WTC11 (cell line): ENCODE results near the gene HSPG2. TPM values are rescaled to one million over a fixed set of nuclear protein-coding genes. Genes with fewer than 3 reads are reported as not detected.
A peak's percentile ranks its signal among the peaks of the same experiment; 100 is the strongest.

ENCODE experiments used
- ATAC-seq: fragments of 200-7000 bp; cut with Tn5 transposase; 2 replicates; pipeline ENCODE4 v1.10.0; 2021; ENCODE audit warnings: mild to moderate bottlenecking, moderate library complexity
- CTCF ChIA-PET: fragments of 300-600 bp; sonication (Branson Sonifier 250); formaldehyde crosslinking; loops from one replicate; lab custom pipeline; 2021; ENCODE audit warnings: antibody characterized with exemption; lab: Charles Lee
- POLR2A ChIA-PET: fragments of 350-600 bp; sonication (Branson Sonifier 250); formaldehyde crosslinking; loops from one replicate; lab custom pipeline; 2021; ENCODE audit warnings: antibody characterized with exemption; lab: Charles Lee
- DNase-seq: peaks from one replicate; pipeline ENCODE4 v3.0.0; 2021; ENCODE audit warnings: low spot score
- H3K27ac Mint-ChIP-seq: 2 replicates; pipeline ENCODE4 v1.8.0; 2021; ENCODE audit warnings: mixed read lengths
- H3K27me3 Mint-ChIP-seq: 2 replicates; pipeline ENCODE4 v1.8.0; 2021; ENCODE audit warnings: low read depth, mild to moderate bottlenecking, moderate library complexity, mixed read lengths
- H3K36me3 Mint-ChIP-seq: 2 replicates; pipeline ENCODE4 v1.8.0; 2021; ENCODE audit warnings: mixed read lengths
- H3K4me1 Mint-ChIP-seq: 2 replicates; pipeline ENCODE4 v1.8.0; 2022; ENCODE audit warnings: mixed read lengths
- H3K4me3 Mint-ChIP-seq: 2 replicates; pipeline ENCODE4 v1.8.0; 2021; ENCODE audit warnings: mild to moderate bottlenecking, moderate library complexity, mixed read lengths
- H3K9me3 Mint-ChIP-seq: 2 replicates; pipeline ENCODE4 v1.8.0; 2021; ENCODE audit warnings: mixed read lengths
- CBFB ChIP-seq: sonication (generic); formaldehyde crosslinking; IDR thresholded peaks from 2 replicates; pipeline ENCODE4 v1.8.1; 2022; ENCODE audit warnings: mild to moderate bottlenecking, low read depth, missing genetic modification reagents
- JAZF1 ChIP-seq: fragments of 250-450 bp; sonication (Bioruptor Pico); IDR thresholded peaks from 2 replicates; pipeline ENCODE4 v1.9.0; 2021; ENCODE audit warnings: moderate library complexity, mild to moderate bottlenecking, inconsistent platforms
- JUN ChIP-seq: sonication (generic); formaldehyde crosslinking; IDR thresholded peaks from 2 replicates; pipeline ENCODE4 v1.8.0; 2023; ENCODE audit warnings: mild to moderate bottlenecking, missing genetic modification reagents
- ZBTB21 ChIP-seq: sonication (generic); formaldehyde crosslinking; IDR thresholded peaks from 2 replicates; pipeline ENCODE4 v1.8.1; 2023; ENCODE audit warnings: mild to moderate bottlenecking, missing genetic modification reagents, borderline replicate concordance
- ZNF138 ChIP-seq: sonication (generic); formaldehyde crosslinking; conservative IDR thresholded peaks from 2 replicates; pipeline ENCODE4 v1.8.1; 2022; ENCODE audit warnings: mild to moderate bottlenecking, moderate library complexity, missing genetic modification reagents
- total RNA-seq: library from RNA; stranded (reverse); gene quantifications from 3 replicates; pipeline ENCODE4 v1.2.3, GENCODE V29; 2021
- TF ChIP-seq, protein P1 (sequence below): sonication (generic); formaldehyde crosslinking; IDR thresholded peaks from 2 replicates; pipeline ENCODE4 v1.8.1; 2023; ENCODE audit warnings: mild to moderate bottlenecking, moderate library complexity, missing genetic modification reagents
- TF ChIP-seq, protein P2 (sequence below): sonication (generic); formaldehyde crosslinking; IDR thresholded peaks from 2 replicates; pipeline ENCODE4 v1.8.0; 2023; ENCODE audit warnings: missing genetic modification reagents
- TF ChIP-seq, protein P3 (sequence below): sonication (generic); formaldehyde crosslinking; IDR thresholded peaks from 2 replicates; pipeline ENCODE4 v1.8.1; 2023; ENCODE audit warnings: mild to moderate bottlenecking, missing genetic modification reagents, borderline replicate concordance
- TF ChIP-seq, protein P4 (sequence below): fragments of 250-450 bp; sonication (Bioruptor Pico); IDR thresholded peaks from 2 replicates; pipeline ENCODE4 v1.9.0; 2021; ENCODE audit warnings: mild to moderate bottlenecking, borderline replicate concordance
- TF ChIP-seq, protein P5 (sequence below): fragments of 250-450 bp; sonication (Bioruptor Pico); IDR thresholded peaks from 2 replicates; pipeline ENCODE4 v1.9.0; 2021; ENCODE audit warnings: mild to moderate bottlenecking
- TF ChIP-seq, protein P6 (sequence below): sonication (generic); formaldehyde crosslinking; IDR thresholded peaks from 2 replicates; pipeline ENCODE4 v1.8.1; 2022; ENCODE audit warnings: low read depth, mild to moderate bottlenecking, moderate library complexity, missing genetic modification reagents, borderline replicate concordance
- TF ChIP-seq, protein P7 (sequence below): sonication (generic); formaldehyde crosslinking; IDR thresholded peaks from 2 replicates; pipeline ENCODE4 v1.8.1; 2023; ENCODE audit warnings: mild to moderate bottlenecking, missing genetic modification reagents
- TF ChIP-seq, protein P8 (sequence below): sonication (generic); formaldehyde crosslinking; IDR thresholded peaks from 2 replicates; pipeline ENCODE4 v1.8.0; 2022; ENCODE audit warnings: mild to moderate bottlenecking, missing genetic modification reagents

HSPG2 gene
- total RNA-seq, 1 experiment from 2014 or later, result 120 TPM

DNA sequence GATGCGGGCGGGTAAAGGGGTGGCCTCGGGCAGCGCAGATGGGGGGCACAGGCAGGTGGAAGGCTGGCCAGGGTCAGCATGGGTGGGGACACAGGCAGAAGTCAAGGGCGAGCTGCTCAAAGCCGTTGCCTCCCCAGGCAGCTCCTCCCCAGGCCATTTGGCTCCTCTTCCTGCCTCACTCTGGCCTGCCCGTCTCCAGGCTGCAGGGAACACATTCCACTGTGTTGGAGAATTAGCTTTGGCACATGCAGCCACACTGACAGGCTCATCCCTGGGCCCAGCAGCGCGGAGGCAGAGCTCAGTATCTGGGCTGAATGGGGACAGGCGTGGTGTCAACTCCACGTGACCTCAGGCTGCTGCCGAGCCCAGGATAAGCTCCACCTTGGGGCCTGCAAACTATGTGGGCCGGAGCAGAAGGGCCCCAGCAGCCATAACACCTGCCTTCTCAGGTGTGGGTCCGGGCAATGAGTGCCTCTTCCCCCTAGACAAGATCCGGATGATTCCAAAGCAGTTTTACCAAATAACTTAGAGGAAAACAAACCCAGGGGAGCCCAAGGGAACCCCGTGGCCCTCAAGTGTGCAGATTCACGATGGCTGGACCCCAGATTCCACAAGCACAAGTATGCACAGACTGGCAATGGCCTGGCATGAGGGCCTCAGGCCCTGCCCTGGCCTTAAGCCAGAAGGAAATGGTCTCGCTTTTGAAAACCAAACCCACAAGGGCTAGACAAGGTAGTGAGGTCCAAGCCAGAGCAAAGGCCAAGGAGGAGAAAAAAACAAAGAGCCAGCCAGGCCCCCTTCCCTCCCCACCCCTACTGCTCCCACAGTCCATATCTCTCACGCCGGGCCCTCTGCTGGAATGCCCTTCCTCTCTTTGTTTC lies 40.2 kb downstream of the HSPG2 start:
- peak overlapping the region; percentile 89 for H3K27ac Mint-ChIP-seq

DNA sequence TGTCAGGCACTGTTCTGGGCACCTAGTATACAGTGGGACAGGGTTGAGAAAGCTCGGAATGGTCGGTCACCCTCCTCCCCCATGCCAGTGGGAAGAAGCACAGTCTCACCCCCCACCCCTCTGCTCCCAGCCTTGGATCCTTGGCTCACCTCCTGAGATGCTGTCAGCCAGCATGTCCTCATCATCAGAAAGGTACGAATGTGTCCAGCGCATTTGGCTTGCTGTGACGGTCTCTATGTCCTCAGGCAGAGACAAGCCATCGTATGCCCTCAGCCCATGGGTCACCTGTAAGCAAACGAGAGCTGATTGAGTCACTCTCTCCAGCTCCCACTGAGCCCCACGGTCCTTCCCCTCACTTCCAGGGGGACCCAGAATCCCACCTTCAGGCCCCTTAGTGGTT lies 41.1 kb downstream of the HSPG2 start:
- ATAC-seq (no peak), DNase-seq (no peak)
- Mint-ChIP-seq H3K4me1 (peaks cover 24% of the 10 kb centered on the region), H3K27ac (peak overlapping the region; percentile 45; the same call in 1 of the 2 replicates), H3K27me3 (no peaks in the 10 kb centered on the region), H3K36me3 (peaks cover 3% of the 10 kb centered on the region; the same call in 1 of the 2 replicates), H3K9me3 (no peaks in the 10 kb centered on the region), H3K4me3 (no peak overlapping the region)
- TF ChIP-seq, protein P1, sequence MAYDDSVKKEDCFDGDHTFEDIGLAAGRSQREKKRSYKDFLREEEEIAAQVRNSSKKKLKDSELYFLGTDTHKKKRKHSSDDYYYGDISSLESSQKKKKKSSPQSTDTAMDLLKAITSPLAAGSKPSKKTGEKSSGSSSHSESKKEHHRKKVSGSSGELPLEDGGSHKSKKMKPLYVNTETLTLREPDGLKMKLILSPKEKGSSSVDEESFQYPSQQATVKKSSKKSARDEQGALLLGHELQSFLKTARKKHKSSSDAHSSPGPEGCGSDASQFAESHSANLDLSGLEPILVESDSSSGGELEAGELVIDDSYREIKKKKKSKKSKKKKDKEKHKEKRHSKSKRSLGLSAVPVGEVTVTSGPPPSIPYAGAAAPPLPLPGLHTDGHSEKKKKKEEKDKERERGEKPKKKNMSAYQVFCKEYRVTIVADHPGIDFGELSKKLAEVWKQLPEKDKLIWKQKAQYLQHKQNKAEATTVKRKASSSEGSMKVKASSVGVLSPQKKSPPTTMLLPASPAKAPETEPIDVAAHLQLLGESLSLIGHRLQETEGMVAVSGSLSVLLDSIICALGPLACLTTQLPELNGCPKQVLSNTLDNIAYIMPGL, result no peak
- TF ChIP-seq, protein P2, sequence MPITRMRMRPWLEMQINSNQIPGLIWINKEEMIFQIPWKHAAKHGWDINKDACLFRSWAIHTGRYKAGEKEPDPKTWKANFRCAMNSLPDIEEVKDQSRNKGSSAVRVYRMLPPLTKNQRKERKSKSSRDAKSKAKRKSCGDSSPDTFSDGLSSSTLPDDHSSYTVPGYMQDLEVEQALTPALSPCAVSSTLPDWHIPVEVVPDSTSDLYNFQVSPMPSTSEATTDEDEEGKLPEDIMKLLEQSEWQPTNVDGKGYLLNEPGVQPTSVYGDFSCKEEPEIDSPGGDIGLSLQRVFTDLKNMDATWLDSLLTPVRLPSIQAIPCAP, result no peak
- TF ChIP-seq, protein P3, sequence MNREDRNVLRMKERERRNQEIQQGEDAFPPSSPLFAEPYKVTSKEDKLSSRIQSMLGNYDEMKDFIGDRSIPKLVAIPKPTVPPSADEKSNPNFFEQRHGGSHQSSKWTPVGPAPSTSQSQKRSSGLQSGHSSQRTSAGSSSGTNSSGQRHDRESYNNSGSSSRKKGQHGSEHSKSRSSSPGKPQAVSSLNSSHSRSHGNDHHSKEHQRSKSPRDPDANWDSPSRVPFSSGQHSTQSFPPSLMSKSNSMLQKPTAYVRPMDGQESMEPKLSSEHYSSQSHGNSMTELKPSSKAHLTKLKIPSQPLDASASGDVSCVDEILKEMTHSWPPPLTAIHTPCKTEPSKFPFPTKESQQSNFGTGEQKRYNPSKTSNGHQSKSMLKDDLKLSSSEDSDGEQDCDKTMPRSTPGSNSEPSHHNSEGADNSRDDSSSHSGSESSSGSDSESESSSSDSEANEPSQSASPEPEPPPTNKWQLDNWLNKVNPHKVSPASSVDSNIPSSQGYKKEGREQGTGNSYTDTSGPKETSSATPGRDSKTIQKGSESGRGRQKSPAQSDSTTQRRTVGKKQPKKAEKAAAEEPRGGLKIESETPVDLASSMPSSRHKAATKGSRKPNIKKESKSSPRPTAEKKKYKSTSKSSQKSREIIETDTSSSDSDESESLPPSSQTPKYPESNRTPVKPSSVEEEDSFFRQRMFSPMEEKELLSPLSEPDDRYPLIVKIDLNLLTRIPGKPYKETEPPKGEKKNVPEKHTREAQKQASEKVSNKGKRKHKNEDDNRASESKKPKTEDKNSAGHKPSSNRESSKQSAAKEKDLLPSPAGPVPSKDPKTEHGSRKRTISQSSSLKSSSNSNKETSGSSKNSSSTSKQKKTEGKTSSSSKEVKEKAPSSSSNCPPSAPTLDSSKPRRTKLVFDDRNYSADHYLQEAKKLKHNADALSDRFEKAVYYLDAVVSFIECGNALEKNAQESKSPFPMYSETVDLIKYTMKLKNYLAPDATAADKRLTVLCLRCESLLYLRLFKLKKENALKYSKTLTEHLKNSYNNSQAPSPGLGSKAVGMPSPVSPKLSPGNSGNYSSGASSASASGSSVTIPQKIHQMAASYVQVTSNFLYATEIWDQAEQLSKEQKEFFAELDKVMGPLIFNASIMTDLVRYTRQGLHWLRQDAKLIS, result no peak
- TF ChIP-seq JAZF1 (CRISPR knock-in tag) (no peak), CBFB (no peak), ZNF138 (CRISPR knock-in tag) (no peak), ZBTB21 (CRISPR knock-in tag) (no peak)
- TF ChIP-seq, protein P4, sequence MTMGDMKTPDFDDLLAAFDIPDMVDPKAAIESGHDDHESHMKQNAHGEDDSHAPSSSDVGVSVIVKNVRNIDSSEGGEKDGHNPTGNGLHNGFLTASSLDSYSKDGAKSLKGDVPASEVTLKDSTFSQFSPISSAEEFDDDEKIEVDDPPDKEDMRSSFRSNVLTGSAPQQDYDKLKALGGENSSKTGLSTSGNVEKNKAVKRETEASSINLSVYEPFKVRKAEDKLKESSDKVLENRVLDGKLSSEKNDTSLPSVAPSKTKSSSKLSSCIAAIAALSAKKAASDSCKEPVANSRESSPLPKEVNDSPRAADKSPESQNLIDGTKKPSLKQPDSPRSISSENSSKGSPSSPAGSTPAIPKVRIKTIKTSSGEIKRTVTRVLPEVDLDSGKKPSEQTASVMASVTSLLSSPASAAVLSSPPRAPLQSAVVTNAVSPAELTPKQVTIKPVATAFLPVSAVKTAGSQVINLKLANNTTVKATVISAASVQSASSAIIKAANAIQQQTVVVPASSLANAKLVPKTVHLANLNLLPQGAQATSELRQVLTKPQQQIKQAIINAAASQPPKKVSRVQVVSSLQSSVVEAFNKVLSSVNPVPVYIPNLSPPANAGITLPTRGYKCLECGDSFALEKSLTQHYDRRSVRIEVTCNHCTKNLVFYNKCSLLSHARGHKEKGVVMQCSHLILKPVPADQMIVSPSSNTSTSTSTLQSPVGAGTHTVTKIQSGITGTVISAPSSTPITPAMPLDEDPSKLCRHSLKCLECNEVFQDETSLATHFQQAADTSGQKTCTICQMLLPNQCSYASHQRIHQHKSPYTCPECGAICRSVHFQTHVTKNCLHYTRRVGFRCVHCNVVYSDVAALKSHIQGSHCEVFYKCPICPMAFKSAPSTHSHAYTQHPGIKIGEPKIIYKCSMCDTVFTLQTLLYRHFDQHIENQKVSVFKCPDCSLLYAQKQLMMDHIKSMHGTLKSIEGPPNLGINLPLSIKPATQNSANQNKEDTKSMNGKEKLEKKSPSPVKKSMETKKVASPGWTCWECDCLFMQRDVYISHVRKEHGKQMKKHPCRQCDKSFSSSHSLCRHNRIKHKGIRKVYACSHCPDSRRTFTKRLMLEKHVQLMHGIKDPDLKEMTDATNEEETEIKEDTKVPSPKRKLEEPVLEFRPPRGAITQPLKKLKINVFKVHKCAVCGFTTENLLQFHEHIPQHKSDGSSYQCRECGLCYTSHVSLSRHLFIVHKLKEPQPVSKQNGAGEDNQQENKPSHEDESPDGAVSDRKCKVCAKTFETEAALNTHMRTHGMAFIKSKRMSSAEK (CRISPR knock-in tag), result no peak
- TF ChIP-seq, protein P5, sequence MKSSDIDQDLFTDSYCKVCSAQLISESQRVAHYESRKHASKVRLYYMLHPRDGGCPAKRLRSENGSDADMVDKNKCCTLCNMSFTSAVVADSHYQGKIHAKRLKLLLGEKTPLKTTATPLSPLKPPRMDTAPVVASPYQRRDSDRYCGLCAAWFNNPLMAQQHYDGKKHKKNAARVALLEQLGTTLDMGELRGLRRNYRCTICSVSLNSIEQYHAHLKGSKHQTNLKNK (CRISPR knock-in tag), result no peak
- TF ChIP-seq, protein P6, sequence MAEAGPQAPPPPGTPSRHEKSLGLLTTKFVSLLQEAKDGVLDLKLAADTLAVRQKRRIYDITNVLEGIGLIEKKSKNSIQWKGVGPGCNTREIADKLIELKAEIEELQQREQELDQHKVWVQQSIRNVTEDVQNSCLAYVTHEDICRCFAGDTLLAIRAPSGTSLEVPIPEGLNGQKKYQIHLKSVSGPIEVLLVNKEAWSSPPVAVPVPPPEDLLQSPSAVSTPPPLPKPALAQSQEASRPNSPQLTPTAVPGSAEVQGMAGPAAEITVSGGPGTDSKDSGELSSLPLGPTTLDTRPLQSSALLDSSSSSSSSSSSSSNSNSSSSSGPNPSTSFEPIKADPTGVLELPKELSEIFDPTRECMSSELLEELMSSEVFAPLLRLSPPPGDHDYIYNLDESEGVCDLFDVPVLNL (CRISPR knock-in tag), result no peak
- TF ChIP-seq, protein P7, sequence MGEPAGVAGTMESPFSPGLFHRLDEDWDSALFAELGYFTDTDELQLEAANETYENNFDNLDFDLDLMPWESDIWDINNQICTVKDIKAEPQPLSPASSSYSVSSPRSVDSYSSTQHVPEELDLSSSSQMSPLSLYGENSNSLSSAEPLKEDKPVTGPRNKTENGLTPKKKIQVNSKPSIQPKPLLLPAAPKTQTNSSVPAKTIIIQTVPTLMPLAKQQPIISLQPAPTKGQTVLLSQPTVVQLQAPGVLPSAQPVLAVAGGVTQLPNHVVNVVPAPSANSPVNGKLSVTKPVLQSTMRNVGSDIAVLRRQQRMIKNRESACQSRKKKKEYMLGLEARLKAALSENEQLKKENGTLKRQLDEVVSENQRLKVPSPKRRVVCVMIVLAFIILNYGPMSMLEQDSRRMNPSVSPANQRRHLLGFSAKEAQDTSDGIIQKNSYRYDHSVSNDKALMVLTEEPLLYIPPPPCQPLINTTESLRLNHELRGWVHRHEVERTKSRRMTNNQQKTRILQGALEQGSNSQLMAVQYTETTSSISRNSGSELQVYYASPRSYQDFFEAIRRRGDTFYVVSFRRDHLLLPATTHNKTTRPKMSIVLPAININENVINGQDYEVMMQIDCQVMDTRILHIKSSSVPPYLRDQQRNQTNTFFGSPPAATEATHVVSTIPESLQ (CRISPR knock-in tag), result no peak
- POLR2A ChIA-PET, result no interaction called here
- CTCF ChIA-PET, result interaction anchor here (0.7 to 1.1 kb wide), 2 partner anchors 14 to 67 kb away, joined by 4 read pairs; no protein-coding TSS in a partner anchor

More for the DNA sequence above, 40.2 kb downstream of the HSPG2 start:
- DNase-seq (peak; percentile 31), ATAC-seq (peak; percentile 43)
- ChIA-PET CTCF (interaction anchor here (0.7 to 1.1 kb wide), 4 partner anchors 15 to 67 kb away, joined by 3 to 6 read pairs (median 4); no protein-coding TSS in a partner anchor), POLR2A (no interaction called here)
- H3K36me3 Mint-ChIP-seq, result peaks cover 3% of the 10 kb centered on the region; the same call in 1 of the 2 replicates
- peaks cover 28% of the 10 kb centered on the region for H3K4me1 Mint-ChIP-seq
- H3K4me3 Mint-ChIP-seq, result no peak overlapping the region
- H3K9me3 Mint-ChIP-seq, result no peaks in the 10 kb centered on the region
- no peak for TF ChIP-seq JUN
- TF ChIP-seq, protein P8, sequence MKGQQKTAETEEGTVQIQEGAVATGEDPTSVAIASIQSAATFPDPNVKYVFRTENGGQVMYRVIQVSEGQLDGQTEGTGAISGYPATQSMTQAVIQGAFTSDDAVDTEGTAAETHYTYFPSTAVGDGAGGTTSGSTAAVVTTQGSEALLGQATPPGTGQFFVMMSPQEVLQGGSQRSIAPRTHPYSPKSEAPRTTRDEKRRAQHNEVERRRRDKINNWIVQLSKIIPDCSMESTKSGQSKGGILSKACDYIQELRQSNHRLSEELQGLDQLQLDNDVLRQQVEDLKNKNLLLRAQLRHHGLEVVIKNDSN, result peak; percentile 25; the same call in 1 of the 2 replicates
- no peaks in the 10 kb centered on the region for H3K27me3 Mint-ChIP-seq
